ENCODE results near the gene USP15. TPM values are rescaled to one million over a fixed set of nuclear protein-coding genes. Genes with fewer than 3 reads are reported as not detected.

The USP15 gene
- polyA plus RNA-seq, 1 experiment: 21.9 TPM

Small RNA genes lying within 50 kb of the gene (small RNA-seq; reads per million reads assigned to genes)
- gene RF00017 (ENCODE audit: insufficient read length, low read depth, low replicate concordance) (not detected), gene RNU6-595P (ENCODE audit: insufficient read length, low read depth, low replicate concordance) (not detected)

Other genes with a start within 250 kb of the USP15 start
- 7.8 and 14.8 TPM in 2 replicates for gene MON2, start 206.4 kb downstream of the USP15 start, polyA plus RNA-seq (2011; rRNA removed)